ENCODE data around the gene KCNJ18. TPM values are rescaled to one million over a fixed set of nuclear protein-coding genes. Genes with fewer than 3 reads are reported as not detected.
"Not testable (repeated sequence)": the region's sequence is repeated elsewhere in the genome, so short reads cannot be mapped to it uniquely, and the experiment has no call there.

Gene KCNJ18
- total RNA-seq, 4 donors from 2014 or later, result 2.0 to 29.6 (median 17.4) TPM

DNA sequence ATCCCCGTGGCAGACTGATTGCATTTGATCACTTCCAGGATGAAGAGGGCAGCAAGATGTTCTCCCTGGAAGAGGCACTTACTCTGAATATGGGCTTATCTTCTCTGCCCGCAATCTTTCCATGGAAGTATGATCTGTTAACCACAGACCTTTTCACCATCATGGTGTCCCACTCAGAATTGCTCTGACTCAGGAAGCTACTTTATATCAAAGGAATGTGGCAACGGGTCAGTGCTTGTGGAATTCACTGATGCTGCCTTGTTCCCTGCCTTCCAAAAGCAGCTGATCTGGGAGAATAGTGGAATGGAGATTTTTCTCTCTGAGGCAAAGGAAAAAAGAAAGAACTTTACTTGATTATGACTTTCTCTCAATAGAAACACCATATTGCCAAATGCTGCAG, 23.6 kb downstream of the KCNJ18 start:
- H3K4me3 ChIP-seq (ENCODE audit: low read depth, poor library complexity, severe bottlenecking); intact Hi-C loops (cut with DNase I; ENCODE audit: low total_unique reads); DNase-seq (ENCODE audit: low spot score in 2 of 2): not testable (repeated sequence)
- WGBS, 2 donors, result 60 to 80% methylated on average over 3 of the region's 3 CpGs

DNA sequence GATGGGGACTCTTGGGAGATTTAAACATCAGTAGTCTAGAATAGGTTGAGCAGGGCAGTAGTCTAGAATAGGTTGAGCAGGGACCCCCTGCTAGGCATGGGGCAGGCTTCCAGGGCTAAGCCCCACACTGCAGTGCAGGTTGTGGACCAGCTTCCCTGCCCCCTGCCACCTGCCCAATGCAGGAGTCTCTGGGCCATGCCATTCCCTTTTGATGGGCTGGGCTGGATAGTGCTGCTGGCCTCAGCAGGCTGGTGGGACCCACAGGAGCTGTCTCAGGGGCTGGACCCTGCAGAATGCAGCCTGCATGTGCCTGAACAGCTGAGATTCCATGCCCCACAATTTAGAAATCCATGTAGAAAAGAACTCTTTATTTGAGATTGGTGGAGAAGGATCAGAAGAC, 26.6 kb downstream of the KCNJ18 start:
- H3K4me3 ChIP-seq (ENCODE audit: low read depth, poor library complexity, severe bottlenecking); intact Hi-C loops (cut with DNase I; ENCODE audit: low total_unique reads); DNase-seq (ENCODE audit: low spot score in 2 of 2): not testable (repeated sequence)

DNA sequence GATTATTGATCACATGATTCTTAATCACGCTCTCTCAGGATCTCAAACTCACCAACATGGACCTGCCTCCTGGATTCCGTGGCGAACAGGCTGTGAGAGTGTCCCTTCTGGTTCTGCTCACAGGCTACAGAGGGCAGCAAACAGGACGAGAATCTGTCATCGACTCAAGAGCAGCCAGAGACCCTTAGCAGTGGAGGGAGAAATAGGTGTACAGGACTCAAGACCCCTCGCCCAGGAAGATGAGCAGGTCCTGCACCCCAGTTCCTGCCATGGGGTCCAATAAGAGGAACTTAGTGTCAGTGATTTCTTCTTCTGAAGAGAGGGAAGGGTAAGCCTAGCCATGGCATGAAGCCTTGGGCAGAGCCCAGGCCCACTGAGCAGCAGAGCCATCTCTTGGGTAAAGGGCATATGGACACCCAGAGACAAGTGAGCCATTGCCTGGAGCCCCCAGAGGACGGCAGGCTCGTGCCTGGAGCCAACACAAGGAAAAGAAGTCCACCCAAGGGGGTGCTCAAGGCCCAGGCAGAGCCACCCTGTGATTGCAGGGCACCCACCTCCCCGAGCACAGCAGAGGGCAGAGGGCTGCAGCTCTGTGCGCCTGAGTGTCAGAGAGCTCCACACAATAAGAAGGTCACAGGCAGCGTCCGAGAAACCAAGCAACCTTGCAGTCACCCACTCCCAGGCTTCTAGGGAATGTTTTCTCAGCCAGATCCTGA, 27.3 kb downstream of the KCNJ18 start:
- H3K4me3 ChIP-seq (ENCODE audit: low read depth, poor library complexity, severe bottlenecking); DNase-seq (ENCODE audit: low spot score in 2 of 2); intact Hi-C loops (cut with DNase I; ENCODE audit: low total_unique reads): not testable (repeated sequence)
- WGBS, 2 donors, result 67% methylated on average over 10 to 12 of the region's 12 CpGs

DNA sequence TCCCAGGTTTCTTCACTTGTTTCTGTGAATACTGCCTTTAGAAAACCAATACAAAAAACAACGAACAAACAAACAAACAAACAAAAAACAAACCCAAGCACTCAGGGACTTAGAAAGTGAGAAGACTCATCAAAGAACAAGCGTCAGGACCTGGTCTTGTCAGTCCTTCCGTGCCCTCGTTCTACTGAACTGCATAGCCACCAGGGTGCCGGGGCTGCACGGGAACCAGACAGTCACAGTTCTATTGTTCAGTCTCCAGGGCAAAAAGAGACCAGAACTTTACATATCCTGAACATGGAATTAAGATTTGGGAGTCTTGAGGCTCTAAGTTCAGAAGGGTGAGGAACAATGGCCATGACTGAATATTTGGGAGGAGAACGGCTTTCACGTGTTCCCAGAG, 28.2 kb downstream of the KCNJ18 start:
- DNase-seq (ENCODE audit: low spot score in 2 of 2); H3K4me3 ChIP-seq (ENCODE audit: low read depth, poor library complexity, severe bottlenecking); intact Hi-C loops (cut with DNase I; ENCODE audit: low total_unique reads): not testable (repeated sequence)
- WGBS, 2 donors, result 77 to 79% methylated on average over 8 of the region's 8 CpGs

DNA sequence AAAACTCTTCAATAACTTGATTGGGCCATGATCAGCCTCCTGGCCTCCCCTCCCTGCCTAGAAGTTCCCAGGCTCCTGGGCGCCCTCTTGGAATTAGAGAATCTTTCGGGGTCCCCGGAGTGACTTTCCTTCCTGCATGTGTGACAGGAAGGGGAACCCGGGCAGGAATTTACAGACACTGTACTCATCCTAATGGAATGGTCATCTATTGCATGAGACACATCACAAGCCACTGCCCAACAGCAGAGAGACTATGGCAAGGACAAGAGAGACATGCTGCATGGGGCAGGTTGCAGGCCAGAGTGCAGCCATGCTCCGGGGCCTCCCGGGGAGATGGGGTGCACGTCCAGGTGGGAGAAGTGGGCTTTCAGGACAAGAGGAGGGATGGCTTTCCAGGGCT, 29.9 kb downstream of the KCNJ18 start:
- intact Hi-C loops (cut with DNase I; ENCODE audit: low total_unique reads); H3K4me3 ChIP-seq (ENCODE audit: low read depth, poor library complexity, severe bottlenecking); DNase-seq (ENCODE audit: low spot score in 2 of 2): not testable (repeated sequence)
- WGBS, 2 donors, result 58 to 63% methylated on average over 6 to 7 of the region's 7 CpGs

DNA sequence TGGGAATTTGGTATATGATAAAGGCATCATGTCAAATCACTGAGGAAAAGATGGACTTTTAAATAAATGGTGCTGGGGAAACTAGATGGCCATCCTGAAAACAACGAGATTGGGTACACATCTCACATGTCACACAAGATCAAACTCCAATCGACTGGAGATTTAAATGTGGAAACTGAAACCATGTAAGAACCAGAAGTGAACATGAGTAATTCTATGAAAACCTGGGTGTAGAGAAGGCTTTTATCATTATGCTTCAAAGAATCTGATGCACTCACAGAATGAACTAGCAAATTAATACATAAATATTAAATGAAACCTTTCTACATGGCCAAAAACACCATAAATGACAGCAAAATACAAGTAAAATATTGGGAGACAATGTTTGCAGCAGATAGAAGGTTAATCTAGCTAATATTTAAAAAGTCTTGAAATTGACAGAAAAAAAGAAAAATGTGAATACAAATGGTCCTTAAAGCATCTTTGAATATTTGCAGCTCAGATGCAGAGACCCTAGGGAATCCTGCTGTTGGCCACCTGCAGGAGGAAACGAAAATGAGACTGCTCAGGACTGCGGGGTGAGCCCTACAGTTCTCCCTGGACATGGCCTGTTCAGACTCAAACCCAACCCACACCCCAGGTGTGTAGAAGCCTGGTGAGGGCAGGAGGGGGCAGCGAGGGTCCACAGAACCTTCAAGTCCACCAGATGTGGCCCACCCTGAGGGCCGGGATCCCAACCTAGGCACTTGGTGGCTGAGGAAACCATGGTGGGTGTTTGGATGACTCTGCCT, 32.1 kb downstream of the KCNJ18 start:
- H3K4me3 ChIP-seq (ENCODE audit: low read depth, poor library complexity, severe bottlenecking); intact Hi-C loops (cut with DNase I; ENCODE audit: low total_unique reads); DNase-seq (ENCODE audit: low spot score in 2 of 2): not testable (repeated sequence)
- 63 to 76% methylated on average over 4 to 6 of the region's 6 CpGs for WGBS, 2 donors

DNA sequence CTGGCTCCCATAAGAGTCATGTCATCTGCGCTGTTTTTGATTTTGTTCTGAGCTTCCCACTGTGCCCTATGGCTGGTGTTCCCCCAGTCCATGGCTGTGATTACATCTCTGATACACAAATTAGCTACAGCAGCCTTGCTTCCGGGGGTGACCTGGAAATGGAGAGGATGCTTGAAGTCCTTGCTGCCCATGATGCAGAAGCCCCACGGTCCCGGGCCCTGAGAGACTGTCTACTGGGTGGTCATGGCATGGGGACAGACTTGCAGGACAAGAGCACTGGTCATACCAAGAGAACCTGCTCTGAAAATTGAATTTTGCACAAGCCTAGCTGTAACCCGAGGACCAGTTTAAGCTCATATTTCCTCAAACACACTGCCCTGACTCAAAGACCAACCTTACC, 38.8 kb downstream of the KCNJ18 start:
- intact Hi-C loops (cut with DNase I; ENCODE audit: low total_unique reads); H3K4me3 ChIP-seq (ENCODE audit: low read depth, poor library complexity, severe bottlenecking); DNase-seq (ENCODE audit: low spot score in 2 of 2): not testable (repeated sequence)
- 76 to 81% methylated on average over 5 of the region's 5 CpGs for WGBS, 2 donors

DNA sequence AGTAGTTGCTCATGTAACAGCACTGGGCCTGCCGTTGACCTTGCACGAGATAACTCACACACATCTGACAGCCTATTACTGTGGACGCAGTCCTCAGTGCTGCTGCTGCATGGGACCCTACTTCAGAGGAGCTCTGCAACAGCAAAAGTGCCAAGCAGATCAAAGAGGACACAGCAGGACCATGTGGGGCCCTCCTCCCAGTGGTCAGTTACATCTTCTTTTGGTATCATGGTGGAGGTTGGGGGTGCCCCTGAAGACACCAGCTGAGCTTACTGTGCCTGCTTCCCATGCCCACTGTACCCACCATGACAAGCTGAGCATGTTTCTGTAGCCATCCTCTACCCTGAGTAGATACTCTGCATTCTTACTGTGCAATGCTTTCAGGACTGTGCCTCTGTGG, 41.6 kb downstream of the KCNJ18 start:
- intact Hi-C loops (cut with DNase I; ENCODE audit: low total_unique reads); DNase-seq (ENCODE audit: low spot score in 2 of 2); H3K4me3 ChIP-seq (ENCODE audit: low read depth, poor library complexity, severe bottlenecking): not testable (repeated sequence)
- WGBS, 2 donors, result 85 to 95% methylated on average over 3 of the region's 3 CpGs

DNA sequence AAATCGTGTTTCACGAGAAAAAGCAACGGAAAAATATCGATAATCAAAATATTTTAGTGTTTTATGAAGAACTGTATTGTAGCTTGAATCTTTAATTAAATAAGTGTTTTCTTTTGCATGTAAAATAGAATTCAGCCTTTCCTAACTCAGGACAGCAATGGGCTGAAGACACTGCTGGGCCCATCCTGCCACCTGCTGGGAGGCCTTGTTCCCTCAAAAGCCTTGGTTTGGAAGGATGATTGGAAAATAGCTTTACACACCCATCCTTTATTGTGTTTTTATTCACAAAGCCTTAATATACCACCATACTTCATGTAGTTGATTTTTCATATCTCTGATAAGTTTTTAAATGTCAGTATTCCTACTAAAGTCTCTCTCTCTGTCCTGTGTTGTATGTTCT, 43.5 kb downstream of the KCNJ18 start:
- DNase-seq (ENCODE audit: low spot score in 2 of 2); intact Hi-C loops (cut with DNase I; ENCODE audit: low total_unique reads); H3K4me3 ChIP-seq (ENCODE audit: low read depth, poor library complexity, severe bottlenecking): not testable (repeated sequence)
- 91 to 92% methylated on average over 4 of the region's 4 CpGs for WGBS, 2 donors

DNA sequence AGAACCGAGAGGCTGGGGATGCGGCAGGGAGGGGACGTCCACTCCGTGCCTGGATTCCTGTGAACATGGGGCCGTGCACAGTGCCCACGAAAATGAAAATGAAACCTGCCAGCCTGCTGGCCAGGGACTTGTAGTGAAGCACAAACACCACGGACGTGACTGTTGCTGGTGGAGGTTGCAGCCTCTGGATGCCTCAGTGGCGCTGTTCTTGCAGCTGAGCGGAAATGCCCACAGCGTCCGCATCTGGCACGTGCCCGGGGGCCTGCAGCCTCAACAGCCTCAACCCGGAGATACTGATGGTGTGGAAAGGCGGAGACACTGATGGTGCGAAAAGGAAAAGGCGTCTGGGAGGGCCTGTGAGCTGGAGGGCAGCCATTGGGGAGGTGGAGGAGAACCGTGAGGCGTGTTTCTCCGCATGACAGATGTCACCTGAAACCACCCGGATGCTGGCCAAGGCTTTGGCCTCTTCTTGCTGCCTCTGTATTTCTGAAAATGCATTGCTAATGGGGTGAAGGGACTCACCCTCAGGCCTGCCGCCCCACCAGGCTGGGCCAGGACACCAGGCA, 44.8 kb downstream of the KCNJ18 start:
- WGBS, 2 donors, result 74 to 80% methylated on average over 22 of the region's 23 CpGs
- H3K4me3 ChIP-seq (ENCODE audit: low read depth, poor library complexity, severe bottlenecking); intact Hi-C loops (cut with DNase I; ENCODE audit: low total_unique reads); DNase-seq (ENCODE audit: low spot score in 2 of 2): not testable (repeated sequence)

DNA sequence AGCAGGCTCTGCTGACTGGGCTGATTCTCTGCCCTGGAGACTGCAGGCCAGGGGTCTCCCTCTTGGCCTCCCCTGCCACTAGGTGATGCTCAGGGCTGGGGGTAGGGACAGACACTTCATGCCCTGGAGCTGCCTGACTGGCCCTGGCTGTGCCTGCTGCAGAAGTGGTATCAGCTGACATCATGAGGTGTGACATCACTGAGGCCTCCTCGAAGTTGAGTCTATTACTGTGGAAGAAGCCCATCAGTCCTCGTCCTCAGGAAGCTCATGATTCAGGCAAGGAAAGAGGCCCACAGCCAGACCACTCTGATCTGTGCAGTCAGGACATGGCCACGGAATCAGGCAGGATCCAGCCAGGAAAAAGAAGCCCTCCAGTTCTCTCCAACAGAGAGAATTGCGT, 45.9 kb downstream of the KCNJ18 start:
- H3K4me3 ChIP-seq (ENCODE audit: low read depth, poor library complexity, severe bottlenecking); intact Hi-C loops (cut with DNase I; ENCODE audit: low total_unique reads); DNase-seq (ENCODE audit: low spot score in 2 of 2): not testable (repeated sequence)
- WGBS, 2 donors, result 40 to 67% methylated on average over 1 of the region's 4 CpGs

DNA sequence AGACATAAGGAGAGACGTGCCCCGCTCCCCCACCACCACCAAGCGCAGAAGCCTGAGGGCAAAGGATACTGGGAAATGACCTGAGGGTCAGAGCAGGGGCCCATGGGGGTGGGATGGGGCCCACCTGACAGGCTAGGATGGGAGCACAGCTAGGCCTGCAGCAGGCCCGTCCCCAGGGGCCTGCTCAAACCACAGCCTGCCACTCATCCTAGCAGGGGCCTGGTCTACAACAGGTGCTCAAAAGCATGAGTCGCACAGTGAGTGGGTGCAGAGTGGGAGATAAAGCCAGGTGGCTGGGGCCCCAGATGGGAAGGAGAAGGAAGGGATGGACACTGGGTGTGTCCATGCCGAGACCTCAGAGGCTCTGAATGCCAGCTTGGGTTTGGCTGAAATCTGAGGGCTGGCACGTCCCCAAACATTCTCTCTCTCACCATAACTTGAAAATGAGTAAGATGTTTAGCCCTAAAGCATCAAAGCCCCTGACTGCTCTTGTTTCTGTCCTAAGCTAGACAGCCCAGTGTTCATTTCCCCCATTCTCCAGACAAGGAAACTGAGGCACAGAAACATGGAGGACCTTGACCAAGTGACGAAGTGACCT, 46.7 kb downstream of the KCNJ18 start:
- DNase-seq (ENCODE audit: low spot score in 2 of 2); H3K4me3 ChIP-seq (ENCODE audit: low read depth, poor library complexity, severe bottlenecking); intact Hi-C loops (cut with DNase I; ENCODE audit: low total_unique reads): not testable (repeated sequence)
- 58 to 66% methylated on average over 4 of the region's 8 CpGs for WGBS, 2 donors

DNA sequence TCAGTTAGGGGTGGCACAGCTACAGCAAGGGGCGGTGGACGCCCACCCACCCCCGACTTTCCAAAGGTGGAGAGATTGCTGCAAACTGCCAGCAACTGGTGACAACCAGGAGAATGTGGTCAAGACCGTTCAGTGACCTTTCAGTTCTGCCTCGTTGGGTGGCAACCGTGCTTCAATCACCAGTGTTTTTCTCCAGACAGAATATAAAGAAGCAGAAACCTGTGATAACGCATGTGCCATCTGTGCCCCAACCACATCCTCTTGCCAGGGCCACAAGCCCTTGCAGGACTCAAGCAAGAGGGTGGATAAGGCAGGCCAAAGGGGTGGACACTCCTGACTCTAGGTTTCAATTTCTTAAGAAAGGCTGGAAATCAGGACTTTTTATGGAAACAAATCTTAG, 47.2 kb downstream of the KCNJ18 start:
- WGBS, 2 donors, result 69 to 79% methylated on average over 2 to 4 of the region's 7 CpGs
- DNase-seq (ENCODE audit: low spot score in 2 of 2); H3K4me3 ChIP-seq (ENCODE audit: low read depth, poor library complexity, severe bottlenecking); intact Hi-C loops (cut with DNase I; ENCODE audit: low total_unique reads): not testable (repeated sequence)

DNA sequence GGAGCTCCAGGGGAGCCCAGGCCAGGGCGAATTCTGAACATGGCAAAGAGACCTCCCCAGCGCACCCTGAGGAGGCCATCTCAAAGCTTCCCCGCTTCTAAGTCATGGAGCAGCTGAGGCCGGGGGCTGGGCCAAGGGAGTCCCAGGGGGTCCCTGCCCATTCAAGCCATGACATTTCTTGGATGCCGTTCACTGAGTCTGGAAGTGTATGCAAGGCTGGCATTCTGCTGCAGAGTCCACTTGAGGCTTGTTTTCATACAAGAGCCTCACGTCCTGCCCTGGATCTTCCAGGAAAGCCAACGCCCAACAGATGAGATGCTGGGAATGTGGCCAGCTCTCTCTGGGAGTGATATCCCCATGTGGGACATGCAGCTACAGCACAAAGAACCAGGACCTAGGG, 48.5 kb downstream of the KCNJ18 start:
- WGBS, 2 donors, result 60% methylated on average over 3 of the region's 7 CpGs; no CpG with 5 or more reads in 1 of the 2 donors

DNA sequence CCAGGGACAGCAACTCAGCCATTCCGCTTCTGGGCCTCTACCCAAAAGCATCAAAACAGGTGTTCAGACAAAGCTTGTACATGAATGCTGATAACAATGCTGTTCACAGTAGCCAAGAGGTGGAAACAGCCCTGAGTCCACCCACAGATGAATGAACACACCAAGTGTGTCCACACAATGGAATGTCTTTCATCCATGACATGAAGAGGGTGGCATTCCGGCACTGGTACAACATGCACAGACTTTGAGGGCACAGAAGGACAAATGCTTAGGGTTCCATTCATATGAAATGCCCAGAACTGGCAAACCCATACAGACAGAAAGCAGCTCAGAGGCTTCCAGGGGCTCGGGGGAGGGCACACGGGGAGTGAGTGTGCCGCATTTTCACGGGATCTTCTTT, 49.2 kb downstream of the KCNJ18 start:
- WGBS, 2 donors, result no CpG with 5 or more reads among the region's 6 CpGs
- DNase-seq (ENCODE audit: low spot score in 2 of 2); H3K4me3 ChIP-seq (ENCODE audit: low read depth, poor library complexity, severe bottlenecking); intact Hi-C loops (cut with DNase I; ENCODE audit: low total_unique reads): not testable (repeated sequence)

More for the DNA sequence above, 48.5 kb downstream of the KCNJ18 start:
- intact Hi-C loops (cut with DNase I; ENCODE audit: low total_unique reads); DNase-seq (ENCODE audit: low spot score in 2 of 2); H3K4me3 ChIP-seq (ENCODE audit: low read depth, poor library complexity, severe bottlenecking): not testable (repeated sequence)
